AG10803 (cell line): ENCODE results near the gene FARP1.

Experiments used
- DNase-seq: peaks from one replicate; pipeline ENCODE4 v3.0.0; 2010; ENCODE audit warnings: low read depth
- H3K4me3 ChIP-seq: 2 replicates; pipeline ENCODE4 v1.5.1; 2011; ENCODE audit warnings: mild to moderate bottlenecking, low read length, control low read depth
- TF ChIP-seq, protein P1 (sequence below): conservative IDR thresholded peaks from 2 replicates; pipeline ENCODE4 v1.5.1; 2011; ENCODE audit warnings: mild to moderate bottlenecking, low read length, control low read depth, inconsistent platforms

The FARP1 gene

DNA sequence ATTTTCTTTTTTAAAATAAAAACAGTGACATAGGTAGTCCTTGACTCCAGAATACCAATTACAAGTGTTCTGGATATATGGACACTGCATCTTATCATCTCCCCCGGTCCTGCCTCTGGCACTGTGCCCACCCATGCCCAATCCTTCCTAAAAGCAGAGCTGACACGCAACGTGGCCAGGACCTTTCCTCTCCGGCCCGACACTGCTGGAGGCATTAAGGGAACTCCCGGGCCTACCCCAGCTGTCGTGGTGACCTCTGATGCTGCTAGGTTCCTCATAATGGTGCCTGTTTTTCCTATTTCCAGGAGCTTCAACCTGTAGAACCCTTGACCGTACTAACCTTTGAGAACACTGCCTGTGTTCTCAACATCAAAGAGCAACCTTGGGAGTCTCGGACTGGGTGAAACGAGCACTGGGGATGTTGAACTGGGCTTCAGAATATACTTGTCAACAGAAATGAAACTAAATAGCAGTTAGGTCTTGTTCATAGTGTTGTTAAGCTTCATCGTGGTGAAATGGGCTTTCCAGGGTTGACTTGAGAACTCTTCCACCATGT lies 48.1 kb downstream of the FARP1 start:
- no peak for DNase-seq
- no peak overlapping the region for H3K4me3 ChIP-seq
- TF ChIP-seq, protein P1, sequence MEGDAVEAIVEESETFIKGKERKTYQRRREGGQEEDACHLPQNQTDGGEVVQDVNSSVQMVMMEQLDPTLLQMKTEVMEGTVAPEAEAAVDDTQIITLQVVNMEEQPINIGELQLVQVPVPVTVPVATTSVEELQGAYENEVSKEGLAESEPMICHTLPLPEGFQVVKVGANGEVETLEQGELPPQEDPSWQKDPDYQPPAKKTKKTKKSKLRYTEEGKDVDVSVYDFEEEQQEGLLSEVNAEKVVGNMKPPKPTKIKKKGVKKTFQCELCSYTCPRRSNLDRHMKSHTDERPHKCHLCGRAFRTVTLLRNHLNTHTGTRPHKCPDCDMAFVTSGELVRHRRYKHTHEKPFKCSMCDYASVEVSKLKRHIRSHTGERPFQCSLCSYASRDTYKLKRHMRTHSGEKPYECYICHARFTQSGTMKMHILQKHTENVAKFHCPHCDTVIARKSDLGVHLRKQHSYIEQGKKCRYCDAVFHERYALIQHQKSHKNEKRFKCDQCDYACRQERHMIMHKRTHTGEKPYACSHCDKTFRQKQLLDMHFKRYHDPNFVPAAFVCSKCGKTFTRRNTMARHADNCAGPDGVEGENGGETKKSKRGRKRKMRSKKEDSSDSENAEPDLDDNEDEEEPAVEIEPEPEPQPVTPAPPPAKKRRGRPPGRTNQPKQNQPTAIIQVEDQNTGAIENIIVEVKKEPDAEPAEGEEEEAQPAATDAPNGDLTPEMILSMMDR, result no peak

DNA sequence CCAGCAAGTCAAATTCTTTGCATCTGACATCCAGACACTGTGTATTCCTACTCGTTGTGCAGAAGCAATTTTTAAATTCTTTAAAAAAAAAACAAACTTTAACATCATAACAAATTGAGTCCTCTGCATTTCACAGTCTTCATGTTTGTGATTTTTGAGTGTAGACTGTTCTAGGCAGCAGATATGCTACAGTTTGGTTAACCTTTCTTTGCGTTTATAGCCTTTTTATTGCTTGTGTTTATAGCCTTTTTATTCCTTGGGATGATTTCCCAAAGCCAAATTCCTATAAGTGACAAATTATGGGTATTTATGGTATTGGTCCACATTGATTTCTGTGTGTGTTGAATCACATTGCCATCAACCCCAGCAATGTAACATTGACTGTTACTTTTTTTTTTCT lies 49.1 kb downstream of the FARP1 start:
- no peak overlapping the region for H3K4me3 ChIP-seq
- TF ChIP-seq, protein P1, result no peak
- DNase-seq, result no peak

DNA sequence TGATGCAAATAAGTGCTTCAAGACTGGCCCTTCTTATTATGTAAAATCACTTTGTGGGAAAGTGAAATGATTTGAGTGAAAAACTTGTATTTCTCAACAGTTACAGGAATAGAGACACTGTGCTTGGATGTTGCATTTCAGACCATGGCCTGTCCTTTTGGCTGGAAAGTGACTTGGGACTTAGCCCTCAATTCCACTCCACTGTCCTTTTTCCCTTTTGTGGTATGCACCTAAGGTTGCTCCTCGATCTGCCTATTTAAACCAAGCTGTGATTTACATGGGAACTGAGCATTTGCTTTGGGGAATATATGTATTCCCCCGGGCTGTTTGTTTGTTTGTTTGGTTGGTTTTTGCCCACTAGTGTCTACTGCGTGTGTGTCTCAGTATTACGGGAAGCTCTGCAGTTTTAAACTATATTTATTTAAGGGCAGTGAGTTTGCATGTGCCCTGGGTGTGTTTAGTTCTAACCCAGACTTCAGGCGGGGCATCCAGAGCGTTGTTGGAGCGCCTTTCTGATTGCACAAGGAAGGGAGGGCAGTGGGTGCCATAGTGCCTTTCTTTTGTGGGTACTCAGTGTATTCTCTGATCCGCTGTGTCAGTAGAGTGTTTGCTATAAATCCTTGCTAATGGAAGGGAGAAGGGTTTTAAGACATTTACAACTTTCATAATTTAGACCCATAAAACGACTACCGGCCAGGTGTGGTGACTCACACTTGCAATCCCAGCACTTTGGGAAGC lies 52.3 kb downstream of the FARP1 start:
- no peak for DNase-seq
- TF ChIP-seq, protein P1, result no peak
- H3K4me3 ChIP-seq, result no peak overlapping the region

DNA sequence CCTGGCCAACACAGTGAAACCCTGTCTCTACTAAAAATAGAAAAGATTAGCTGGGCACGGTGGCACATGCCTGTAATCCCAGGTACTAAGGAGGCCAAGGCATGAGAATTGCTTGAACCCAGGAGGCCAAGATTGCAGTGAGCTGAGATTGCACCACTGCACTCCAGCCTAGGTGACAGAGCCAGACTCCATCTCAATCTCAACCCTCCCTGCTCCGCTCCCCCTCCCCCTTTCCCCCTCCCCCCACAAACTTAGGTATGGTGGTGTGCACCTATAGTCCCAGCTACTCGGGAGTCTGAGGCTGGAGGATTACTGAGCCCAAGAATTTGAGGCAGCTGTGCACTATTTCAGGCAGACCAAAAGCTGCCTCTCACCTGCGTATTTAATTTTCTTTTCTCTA lies 55.8 kb downstream of the FARP1 start:
- DNase-seq, result no peak
- H3K4me3 ChIP-seq, result no peak overlapping the region
- TF ChIP-seq, protein P1, result no peak

DNA sequence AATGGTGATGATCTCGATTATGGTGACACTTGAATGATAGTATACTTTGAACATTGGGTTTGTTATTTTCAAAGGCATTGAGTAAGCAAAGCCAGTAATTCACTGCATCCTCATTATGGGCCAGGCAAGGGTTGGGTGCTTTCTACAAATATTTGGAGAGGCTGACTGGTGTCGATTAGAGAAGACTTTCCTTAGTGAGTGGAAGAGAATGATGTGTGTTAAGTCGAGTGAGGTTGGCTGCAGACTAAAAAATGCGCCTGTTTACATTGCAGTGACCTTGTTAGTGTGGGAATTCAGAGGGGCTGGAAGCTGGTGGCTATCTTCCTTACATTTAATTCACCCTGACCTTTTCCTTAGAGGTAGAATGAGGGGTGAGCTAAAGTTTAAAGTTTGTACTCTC lies 56.6 kb downstream of the FARP1 start:
- no peak overlapping the region for H3K4me3 ChIP-seq
- no peak for DNase-seq
- TF ChIP-seq, protein P1, result no peak

DNA sequence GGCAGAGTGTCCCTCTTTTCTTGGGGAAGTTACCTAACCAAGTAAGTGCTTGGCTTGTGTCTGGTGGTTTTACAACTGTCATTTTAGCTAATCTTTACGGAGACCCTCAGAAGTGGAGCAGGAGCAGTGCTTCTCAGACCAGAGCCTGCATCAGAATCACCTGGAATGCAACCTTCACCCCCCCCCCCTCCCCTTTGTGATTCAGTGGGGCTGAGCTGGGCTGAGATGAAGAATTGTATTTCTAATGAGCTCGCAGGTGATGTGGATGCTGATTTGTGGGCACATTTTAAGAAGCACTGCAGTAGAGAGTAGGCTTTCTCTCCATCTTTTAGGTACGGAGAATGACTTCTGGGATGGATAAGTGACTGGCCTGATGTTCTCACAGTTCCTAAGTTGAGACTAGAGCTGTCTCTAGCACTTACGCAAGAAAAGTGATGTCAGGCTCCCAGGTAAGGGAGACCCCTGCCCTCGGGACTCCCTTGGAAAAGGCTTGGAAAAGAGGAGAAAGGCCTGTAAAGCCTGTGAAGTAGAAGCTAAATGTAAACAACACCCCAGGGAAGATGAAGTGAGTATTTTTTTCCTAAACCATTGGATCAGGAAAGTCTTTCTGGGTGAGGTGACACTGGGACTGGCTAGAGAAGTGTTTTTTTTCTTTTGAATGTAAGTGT lies 57.5 kb downstream of the FARP1 start:
- TF ChIP-seq, protein P1, result no peak
- DNase-seq, result no peak
- no peak overlapping the region for H3K4me3 ChIP-seq

DNA sequence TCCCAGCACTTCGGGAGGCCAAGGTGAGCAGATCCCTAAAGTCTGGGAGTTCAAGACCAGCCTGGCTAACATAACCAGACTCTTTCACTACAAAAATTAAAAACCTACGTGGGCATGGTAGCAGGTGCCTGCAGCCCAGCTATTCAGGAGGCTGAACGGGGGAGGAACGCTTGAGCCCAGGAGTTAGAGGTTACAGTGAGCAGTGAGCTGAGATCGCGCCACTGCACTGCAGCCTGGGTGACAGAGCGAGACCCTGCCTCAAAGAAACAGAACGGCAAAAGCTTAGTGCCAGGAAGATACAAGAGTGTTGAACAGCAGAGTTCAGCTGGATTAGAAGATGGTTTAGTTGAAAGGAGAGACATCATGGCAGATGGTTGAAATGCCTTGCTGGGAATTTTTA lies 58.3 kb downstream of the FARP1 start:
- TF ChIP-seq, protein P1, result no peak
- H3K4me3 ChIP-seq, result no peak overlapping the region
- no peak for DNase-seq
